ENCODE data around the gene MARCHF10. TPM values are rescaled to one million over a fixed set of nuclear protein-coding genes. Genes with fewer than 3 reads are reported as not detected.

The MARCHF10 gene
- total RNA-seq, 1 experiment from 2014 or later, result not detected

- ChIA-PET CTCF (no interaction called here), POLR2A (ENCODE audit: unreplicated experiment) (no interaction called here)
- Histone ChIP-seq H3K9me3 (ENCODE audit: low read length) (no peaks in the 10 kb centered on the region), H3K4me1 (ENCODE audit: insufficient read depth, low read length) (peaks cover 4% of the 10 kb centered on the region; the same call in 1 of the 2 replicates), H3K4me2 (ENCODE audit: low read length) (no peak overlapping the region), H3K4me3 (ENCODE audit: low read length) (no peak overlapping the region), H3K9ac (ENCODE audit: low read length) (no peak overlapping the region), H3K79me2 (ENCODE audit: low read length) (no peaks in the 10 kb centered on the region), H3K9me2 (replicated peaks; ENCODE audit: low read length) (no peaks in the 10 kb centered on the region), H3K36me3 (ENCODE audit: low read depth, low read length) (no peaks in the 10 kb centered on the region), H2AFZ (ENCODE audit: low read length) (no peak overlapping the region), H3F3A (ENCODE audit: low read length, unreplicated experiment) (no peaks in the 10 kb centered on the region), H3K27ac (ENCODE audit: low read length) (no peak overlapping the region), H3K27me3 (ENCODE audit: low read length) (no peaks in the 10 kb centered on the region), H4K20me1 (ENCODE audit: low read length) (no peaks in the 10 kb centered on the region)
- ATAC-seq (no peak), DNase-seq (no peak)
- intact Hi-C loops (cut with micrococcal nuclease), result no loop called here
- TF ChIP-seq EZH2phosphoT487 (IDR thresholded peaks at IDR 0.05; ENCODE audit: borderline replicate concordance, low read length), result no peak
- no peak for TF ChIP-seq CTCF (conservative IDR thresholded peaks at IDR 0.05; ENCODE audit: low read depth, low read length)
- no peak for TF ChIP-seq EZH2 (IDR thresholded peaks at IDR 0.05; ENCODE audit: low read length, unreplicated experiment)
- no TSS peak for BruUV-seq (replicated peaks)
These were observed 150.4 kb downstream of the MARCHF10 start for GRCh38 chr17:62657690-62658089.

- CTCF ChIA-PET, result no interaction called here
- Histone ChIP-seq H3K27ac (ENCODE audit: low read length) (no peak overlapping the region), H3K36me3 (ENCODE audit: low read depth, low read length) (no peaks in the 10 kb centered on the region), H3K9me2 (replicated peaks; ENCODE audit: low read length) (no peaks in the 10 kb centered on the region), H3K9ac (ENCODE audit: low read length) (no peak overlapping the region), H3K4me3 (ENCODE audit: low read length) (no peak overlapping the region), H4K20me1 (ENCODE audit: low read length) (no peaks in the 10 kb centered on the region), H3K4me2 (ENCODE audit: low read length) (no peak overlapping the region), H3K79me2 (ENCODE audit: low read length) (no peaks in the 10 kb centered on the region), H2AFZ (ENCODE audit: low read length) (no peak overlapping the region), H3F3A (ENCODE audit: low read length, unreplicated experiment) (no peaks in the 10 kb centered on the region), H3K9me3 (ENCODE audit: low read length) (no peaks in the 10 kb centered on the region), H3K4me1 (ENCODE audit: insufficient read depth, low read length) (peaks cover 7% of the 10 kb centered on the region; the same call in 1 of the 2 replicates), H3K27me3 (ENCODE audit: low read length) (no peaks in the 10 kb centered on the region)
- intact Hi-C loops (cut with micrococcal nuclease), result no loop called here
- no TSS peak for BruUV-seq (replicated peaks)
- no peak for TF ChIP-seq CTCF (conservative IDR thresholded peaks at IDR 0.05; ENCODE audit: low read depth, low read length)
- TF ChIP-seq EZH2phosphoT487 (IDR thresholded peaks at IDR 0.05; ENCODE audit: borderline replicate concordance, low read length), result no peak
- TF ChIP-seq EZH2 (IDR thresholded peaks at IDR 0.05; ENCODE audit: low read length, unreplicated experiment), result no peak
- POLR2A ChIA-PET (ENCODE audit: unreplicated experiment), result no interaction called here
- DNase-seq (no peak), ATAC-seq (no peak)
These were observed 150.9 kb downstream of the MARCHF10 start for GRCh38 chr17:62657145-62657665.

GRCh38 chr17:62656446-62656845 lies 151.7 kb downstream of the MARCHF10 start:
- POLR2A ChIA-PET (ENCODE audit: unreplicated experiment), result no interaction called here
- intact Hi-C loops (cut with micrococcal nuclease), result no loop called here
- H3K9me3 ChIP-seq (ENCODE audit: low read length), result no peaks in the 10 kb centered on the region

More at GRCh38 chr17:62656446-62656845, 151.7 kb downstream of the MARCHF10 start:
- no peak for ATAC-seq
- no peak overlapping the region for H3K27ac ChIP-seq (ENCODE audit: low read length)
- TF ChIP-seq EZH2phosphoT487 (IDR thresholded peaks at IDR 0.05; ENCODE audit: borderline replicate concordance, low read length) (no peak), EZH2 (IDR thresholded peaks at IDR 0.05; ENCODE audit: low read length, unreplicated experiment) (no peak), CTCF (conservative IDR thresholded peaks at IDR 0.05; ENCODE audit: low read depth, low read length) (no peak)
- no peak overlapping the region for H3K4me2 ChIP-seq (ENCODE audit: low read length)
- no TSS peak for BruUV-seq (replicated peaks)
- H3K9me2 ChIP-seq (replicated peaks; ENCODE audit: low read length), result no peaks in the 10 kb centered on the region
- H3K4me1 ChIP-seq (ENCODE audit: insufficient read depth, low read length), result peaks cover 11% of the 10 kb centered on the region; the same call in 1 of the 2 replicates
- no peak overlapping the region for H3K9ac ChIP-seq (ENCODE audit: low read length)
- no peak overlapping the region for H2AFZ ChIP-seq (ENCODE audit: low read length)
- no peak for DNase-seq
- no peaks in the 10 kb centered on the region for H3F3A ChIP-seq (ENCODE audit: low read length, unreplicated experiment)
- no peaks in the 10 kb centered on the region for H3K27me3 ChIP-seq (ENCODE audit: low read length)
- no peak overlapping the region for H3K4me3 ChIP-seq (ENCODE audit: low read length)
- H3K79me2 ChIP-seq (ENCODE audit: low read length), result no peaks in the 10 kb centered on the region
- H4K20me1 ChIP-seq (ENCODE audit: low read length), result no peaks in the 10 kb centered on the region
- no peaks in the 10 kb centered on the region for H3K36me3 ChIP-seq (ENCODE audit: low read depth, low read length)
- CTCF ChIA-PET, result no interaction called here

Measured in PC-3 (cell line).